ENCODE data around the gene WDR5.

- TF ChIP-seq JUN (CRISPR knock-in tag; IDR thresholded peaks at IDR 0.05) (no peak), ATF3 (CRISPR knock-in tag; conservative IDR thresholded peaks at IDR 0.05) (no peak)
- TF ChIP-seq, protein P1, sequence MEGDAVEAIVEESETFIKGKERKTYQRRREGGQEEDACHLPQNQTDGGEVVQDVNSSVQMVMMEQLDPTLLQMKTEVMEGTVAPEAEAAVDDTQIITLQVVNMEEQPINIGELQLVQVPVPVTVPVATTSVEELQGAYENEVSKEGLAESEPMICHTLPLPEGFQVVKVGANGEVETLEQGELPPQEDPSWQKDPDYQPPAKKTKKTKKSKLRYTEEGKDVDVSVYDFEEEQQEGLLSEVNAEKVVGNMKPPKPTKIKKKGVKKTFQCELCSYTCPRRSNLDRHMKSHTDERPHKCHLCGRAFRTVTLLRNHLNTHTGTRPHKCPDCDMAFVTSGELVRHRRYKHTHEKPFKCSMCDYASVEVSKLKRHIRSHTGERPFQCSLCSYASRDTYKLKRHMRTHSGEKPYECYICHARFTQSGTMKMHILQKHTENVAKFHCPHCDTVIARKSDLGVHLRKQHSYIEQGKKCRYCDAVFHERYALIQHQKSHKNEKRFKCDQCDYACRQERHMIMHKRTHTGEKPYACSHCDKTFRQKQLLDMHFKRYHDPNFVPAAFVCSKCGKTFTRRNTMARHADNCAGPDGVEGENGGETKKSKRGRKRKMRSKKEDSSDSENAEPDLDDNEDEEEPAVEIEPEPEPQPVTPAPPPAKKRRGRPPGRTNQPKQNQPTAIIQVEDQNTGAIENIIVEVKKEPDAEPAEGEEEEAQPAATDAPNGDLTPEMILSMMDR (IDR thresholded peaks at IDR 0.05): no peak
- TF ChIP-seq, protein P2, sequence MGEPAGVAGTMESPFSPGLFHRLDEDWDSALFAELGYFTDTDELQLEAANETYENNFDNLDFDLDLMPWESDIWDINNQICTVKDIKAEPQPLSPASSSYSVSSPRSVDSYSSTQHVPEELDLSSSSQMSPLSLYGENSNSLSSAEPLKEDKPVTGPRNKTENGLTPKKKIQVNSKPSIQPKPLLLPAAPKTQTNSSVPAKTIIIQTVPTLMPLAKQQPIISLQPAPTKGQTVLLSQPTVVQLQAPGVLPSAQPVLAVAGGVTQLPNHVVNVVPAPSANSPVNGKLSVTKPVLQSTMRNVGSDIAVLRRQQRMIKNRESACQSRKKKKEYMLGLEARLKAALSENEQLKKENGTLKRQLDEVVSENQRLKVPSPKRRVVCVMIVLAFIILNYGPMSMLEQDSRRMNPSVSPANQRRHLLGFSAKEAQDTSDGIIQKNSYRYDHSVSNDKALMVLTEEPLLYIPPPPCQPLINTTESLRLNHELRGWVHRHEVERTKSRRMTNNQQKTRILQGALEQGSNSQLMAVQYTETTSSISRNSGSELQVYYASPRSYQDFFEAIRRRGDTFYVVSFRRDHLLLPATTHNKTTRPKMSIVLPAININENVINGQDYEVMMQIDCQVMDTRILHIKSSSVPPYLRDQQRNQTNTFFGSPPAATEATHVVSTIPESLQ (CRISPR knock-in tag; IDR thresholded peaks at IDR 0.05): no peak
Observed at GRCh38 chr9:134196911-134197310, 61.0 kb downstream of the WDR5 start.
